IPS-20b (cell line): ENCODE data around the gene EMSY.

Experiments
- H3K27ac ChIP-seq: one replicate; pipeline ENCODE4 v1.5.1; 2013; ENCODE audit warnings: low read length
- H3K27me3 ChIP-seq: 2 replicates; pipeline ENCODE4 v1.6.1; 2013; ENCODE audit warnings: mild to moderate bottlenecking, low read length, inconsistent platforms; ENCODE audit not compliant: insufficient read depth
- H3K36me3 ChIP-seq: 2 replicates; pipeline ENCODE4 v1.6.1; 2013; ENCODE audit warnings: low read depth, mild to moderate bottlenecking, inconsistent platforms, low read length, moderate library complexity; ENCODE audit not compliant: insufficient read depth
- H3K4me1 ChIP-seq: 2 replicates; pipeline ENCODE4 v1.6.1; 2013; ENCODE audit warnings: mild to moderate bottlenecking, control low read depth, inconsistent platforms, low read length, moderate library complexity; ENCODE audit not compliant: insufficient read depth
- H3K4me3 ChIP-seq: 2 replicates; pipeline ENCODE4 v1.5.1; 2013; ENCODE audit warnings: mild to moderate bottlenecking, low read length, inconsistent platforms
- H3K9ac ChIP-seq: 2 replicates; pipeline ENCODE4 v1.6.1; 2013; ENCODE audit warnings: low read depth, mild to moderate bottlenecking, inconsistent platforms, low read length, moderate library complexity
- H3K9me3 ChIP-seq: 2 replicates; pipeline ENCODE4 v1.6.1; 2013; ENCODE audit warnings: mild to moderate bottlenecking, low read depth, low read length, inconsistent platforms; ENCODE audit not compliant: insufficient read depth

The EMSY gene

DNA sequence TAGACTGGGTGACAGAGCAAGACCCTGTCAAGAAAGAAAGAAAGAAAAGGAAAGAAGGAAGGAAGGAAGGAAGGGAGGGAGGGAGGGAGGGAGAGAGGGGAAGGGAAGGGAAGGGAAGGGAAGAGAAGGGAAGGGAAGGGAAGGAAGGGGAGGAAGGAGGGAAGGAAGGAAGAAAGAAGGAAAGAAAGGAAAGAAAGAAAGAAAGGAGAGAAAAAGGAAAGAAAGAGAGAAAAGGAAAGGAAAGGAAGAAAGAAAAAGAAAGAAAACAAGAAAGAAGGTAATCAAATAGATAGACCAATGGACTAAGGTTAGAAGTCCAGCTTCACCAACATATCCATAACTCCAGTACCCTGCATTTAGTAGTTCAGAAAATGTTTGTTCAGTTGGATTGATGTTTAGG lies 18.2 kb upstream of the EMSY start:
- Histone ChIP-seq H3K9me3 (no peaks in the 10 kb centered on the region), H3K4me1 (no peaks in the 10 kb centered on the region), H3K36me3 (no peaks in the 10 kb centered on the region), H3K27me3 (no peaks in the 10 kb centered on the region), H3K27ac (no peak overlapping the region), H3K4me3 (no peak overlapping the region), H3K9ac (no peak overlapping the region)

GRCh38 chr11:76436020-76436419 lies 8.8 kb upstream of the EMSY start:
- no peaks in the 10 kb centered on the region for H3K9me3 ChIP-seq
- no peaks in the 10 kb centered on the region for H3K27me3 ChIP-seq
- no peak overlapping the region for H3K4me3 ChIP-seq
- H3K36me3 ChIP-seq, result no peaks in the 10 kb centered on the region
- no peak overlapping the region for H3K27ac ChIP-seq
- H3K9ac ChIP-seq, result no peak overlapping the region
- H3K4me1 ChIP-seq, result no peaks in the 10 kb centered on the region

- peak overlapping the region; percentile 97 for H3K9ac ChIP-seq
- H3K4me1 ChIP-seq, result peaks cover 20% of the 10 kb centered on the region; the same call in 1 of the 2 replicates
- H3K27me3 ChIP-seq, result no peaks in the 10 kb centered on the region
- H3K9me3 ChIP-seq, result no peaks in the 10 kb centered on the region
- H3K4me3 ChIP-seq, result peak overlapping the region; percentile 87
- peak overlapping the region; percentile 68 for H3K27ac ChIP-seq
- peaks cover 25% of the 10 kb centered on the region for H3K36me3 ChIP-seq
Measured at GRCh38 chr11:76443268-76443980, 1.4 kb upstream of the EMSY start.

GRCh38 chr11:76444065-76444383 lies 794 bp upstream of the EMSY start:
- Histone ChIP-seq H3K4me3 (peak overlapping the region; percentile 87), H3K9me3 (no peaks in the 10 kb centered on the region), H3K4me1 (peaks cover 23% of the 10 kb centered on the region), H3K27ac (peak overlapping the region; percentile 68), H3K9ac (peak overlapping the region; percentile 97), H3K27me3 (no peaks in the 10 kb centered on the region), H3K36me3 (peaks cover 26% of the 10 kb centered on the region)

DNA sequence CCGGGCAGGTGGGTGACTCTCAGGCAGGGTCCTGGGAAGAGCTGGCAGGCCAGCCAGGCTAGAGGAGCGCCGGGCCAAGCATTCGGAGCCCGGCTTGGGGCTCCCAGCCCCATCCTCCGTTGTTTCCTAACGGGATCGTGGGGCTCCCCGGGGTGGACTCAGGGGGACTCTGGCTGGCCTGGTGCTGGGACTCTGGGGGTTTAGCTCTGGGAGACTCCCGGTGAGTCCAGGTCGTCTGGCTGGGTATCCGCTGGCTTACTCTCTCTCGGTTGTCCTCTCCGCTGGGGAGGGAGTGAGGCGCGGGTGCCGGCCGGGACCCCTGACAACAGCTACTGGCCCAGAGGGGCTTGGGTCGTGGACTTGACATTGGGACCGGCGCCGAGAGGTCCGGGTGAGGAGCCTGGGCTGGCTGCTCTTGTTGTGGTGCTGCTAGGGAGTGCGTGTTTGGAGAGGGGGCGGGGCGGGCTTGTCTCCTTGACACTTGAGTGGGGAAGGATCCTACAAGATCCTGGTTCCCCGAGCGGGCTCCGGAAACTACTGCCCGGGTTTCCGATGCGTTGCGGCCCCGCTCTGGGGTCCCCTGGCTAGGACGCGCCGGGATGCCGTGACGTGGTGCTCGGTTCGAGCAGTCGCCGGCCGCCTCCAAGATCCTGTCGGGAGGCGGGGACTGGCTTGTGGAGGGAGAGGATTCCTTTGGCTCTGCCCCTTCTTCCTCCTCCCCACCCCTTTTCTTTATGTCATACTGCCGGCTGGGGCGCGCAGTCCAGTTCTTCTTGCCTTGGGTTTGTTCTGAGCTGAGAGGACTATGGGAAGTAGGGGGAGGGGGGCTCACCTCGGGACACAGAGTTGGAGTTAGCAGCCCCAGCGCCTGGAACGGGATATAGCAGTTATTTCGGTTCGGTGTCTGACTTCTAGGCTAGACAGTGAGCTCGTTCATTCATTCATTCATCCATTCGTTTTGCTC lies 585 bp downstream of the EMSY start:
- Histone ChIP-seq H3K27ac (peak overlapping the region; percentile 68), H3K9ac (peak overlapping the region; percentile 97; the same call in 1 of the 2 replicates), H3K36me3 (peaks cover 40% of the 10 kb centered on the region), H3K27me3 (no peaks in the 10 kb centered on the region), H3K4me1 (peaks cover 31% of the 10 kb centered on the region), H3K9me3 (no peaks in the 10 kb centered on the region), H3K4me3 (peak overlapping the region; percentile 87)

DNA sequence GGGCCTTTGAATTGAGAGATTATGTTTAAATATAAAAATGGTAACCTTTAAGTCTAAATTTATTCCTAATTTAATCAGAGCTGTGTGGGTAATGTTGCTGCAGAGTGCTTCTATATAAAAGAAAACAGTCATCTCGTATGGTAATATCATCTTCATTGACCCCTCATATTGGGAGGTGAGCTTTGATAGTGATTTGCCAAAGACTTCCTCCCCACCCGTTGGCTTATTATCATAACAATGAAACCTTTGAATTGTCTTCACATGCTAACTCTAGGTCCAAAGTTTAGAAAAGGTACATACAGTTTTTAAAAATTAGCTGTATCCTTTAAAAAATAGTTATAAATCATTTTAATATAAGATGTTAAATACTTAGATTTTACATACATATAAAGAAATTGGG lies 3.7 kb downstream of the EMSY start:
- no peaks in the 10 kb centered on the region for H3K9me3 ChIP-seq
- peak overlapping the region; percentile 43; the same call in 1 of the 2 replicates for H3K4me3 ChIP-seq
- H3K36me3 ChIP-seq, result peaks cover 58% of the 10 kb centered on the region
- H3K9ac ChIP-seq, result peak overlapping the region; percentile 60; the same call in 1 of the 2 replicates
- peak overlapping the region; percentile 84 for H3K27ac ChIP-seq
- peaks cover 46% of the 10 kb centered on the region for H3K4me1 ChIP-seq
- H3K27me3 ChIP-seq, result no peaks in the 10 kb centered on the region

DNA sequence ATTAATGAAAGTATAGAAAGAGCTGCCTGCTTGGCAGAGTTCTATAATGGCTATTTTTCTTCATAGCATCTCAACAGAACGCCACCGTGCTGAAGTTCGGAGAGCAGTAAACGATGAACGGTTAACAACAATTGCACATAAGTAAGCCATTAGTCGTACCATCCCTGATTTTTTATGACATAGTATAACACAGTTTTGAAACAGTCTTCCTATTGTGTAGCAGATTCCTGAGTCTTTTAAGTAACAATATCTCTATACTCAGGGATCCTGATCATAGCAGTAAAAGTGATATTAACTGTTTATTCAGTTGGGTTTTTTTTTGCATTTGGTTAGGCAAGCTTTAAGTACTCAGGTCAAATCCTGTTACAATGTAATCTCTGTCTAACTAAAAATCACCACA lies 8.4 kb downstream of the EMSY start:
- H3K4me3 ChIP-seq, result no peak overlapping the region
- no peaks in the 10 kb centered on the region for H3K9me3 ChIP-seq
- peaks cover 61% of the 10 kb centered on the region for H3K36me3 ChIP-seq
- H3K27ac ChIP-seq, result peak overlapping the region; percentile 26
- H3K9ac ChIP-seq, result peak overlapping the region; percentile 29; the same call in 1 of the 2 replicates
- peaks cover 64% of the 10 kb centered on the region for H3K4me1 ChIP-seq
- no peaks in the 10 kb centered on the region for H3K27me3 ChIP-seq

DNA sequence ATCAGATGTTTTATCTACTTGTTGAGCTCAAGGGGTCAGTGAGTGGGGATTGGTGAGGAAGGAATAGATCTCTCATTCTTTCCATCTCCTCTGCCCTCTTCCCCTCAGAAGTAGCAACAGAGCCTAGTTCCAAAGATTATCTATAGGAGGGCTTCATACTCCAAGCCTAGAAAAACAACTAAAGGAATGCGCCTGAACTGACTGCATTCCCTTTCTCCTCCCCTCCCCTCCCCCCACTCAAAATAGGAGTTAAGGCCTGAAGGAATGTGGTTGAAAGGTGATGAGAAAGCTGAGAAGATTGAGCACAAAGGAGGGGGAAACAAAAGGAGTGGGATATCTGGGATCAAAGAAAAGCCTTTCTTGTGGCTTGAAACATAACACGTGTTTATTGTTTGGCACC lies 10.5 kb downstream of the EMSY start:
- peak overlapping the region; percentile 98 for H3K27ac ChIP-seq
- no peaks in the 10 kb centered on the region for H3K9me3 ChIP-seq
- H3K4me1 ChIP-seq, result peaks cover 60% of the 10 kb centered on the region
- peak overlapping the region; percentile 65 for H3K9ac ChIP-seq
- H3K27me3 ChIP-seq, result no peaks in the 10 kb centered on the region
- H3K4me3 ChIP-seq, result peak overlapping the region; percentile 52
- H3K36me3 ChIP-seq, result peaks cover 62% of the 10 kb centered on the region

DNA sequence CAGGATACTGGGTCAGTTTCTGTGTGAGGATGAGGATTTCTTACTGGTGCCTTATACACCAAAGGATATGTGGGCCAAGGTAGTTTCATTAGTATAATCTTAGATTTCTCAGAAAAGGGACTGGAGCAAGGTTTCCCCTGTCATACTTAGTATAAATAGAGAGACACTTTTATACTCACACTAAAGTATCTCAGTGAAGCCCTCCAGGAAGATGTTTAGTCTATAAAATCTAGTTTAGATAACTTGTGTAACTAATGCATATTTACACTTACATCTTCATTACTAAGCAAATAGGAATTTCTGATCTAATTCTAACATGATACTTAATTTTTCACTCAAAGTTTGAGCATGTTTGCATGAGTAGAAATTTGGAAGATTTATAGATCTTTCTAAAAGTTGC lies 11.1 kb downstream of the EMSY start:
- peak overlapping the region; percentile 20; the same call in 1 of the 2 replicates for H3K4me3 ChIP-seq
- peaks cover 60% of the 10 kb centered on the region for H3K4me1 ChIP-seq
- H3K9ac ChIP-seq, result peak overlapping the region; percentile 65; the same call in 1 of the 2 replicates
- H3K27me3 ChIP-seq, result no peaks in the 10 kb centered on the region
- H3K36me3 ChIP-seq, result peaks cover 56% of the 10 kb centered on the region
- no peaks in the 10 kb centered on the region for H3K9me3 ChIP-seq
- peak overlapping the region; percentile 98 for H3K27ac ChIP-seq

DNA sequence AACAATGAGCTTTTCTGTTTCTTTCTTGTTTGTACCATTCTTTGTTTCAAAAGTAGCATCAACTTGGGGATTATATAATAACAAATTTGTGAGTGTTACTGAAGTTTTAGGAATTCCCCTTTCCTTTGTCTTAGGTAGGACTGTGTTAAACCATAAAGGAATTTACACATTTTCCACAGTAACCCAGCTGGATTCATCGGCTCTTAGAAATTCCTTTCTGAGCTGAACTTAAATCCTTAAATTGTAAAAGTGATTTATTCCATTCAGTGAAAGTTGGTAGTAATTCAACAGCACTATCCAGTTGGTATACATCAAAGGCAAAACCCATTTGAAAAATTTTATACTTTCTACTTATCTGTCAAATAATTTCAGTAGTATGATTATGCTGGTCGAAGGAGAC lies 11.8 kb downstream of the EMSY start:
- Histone ChIP-seq H3K27me3 (no peaks in the 10 kb centered on the region), H3K4me3 (no peak overlapping the region; the same call in 1 of the 2 replicates), H3K36me3 (peaks cover 51% of the 10 kb centered on the region), H3K9ac (peak overlapping the region; percentile 65; the same call in 1 of the 2 replicates), H3K4me1 (peaks cover 60% of the 10 kb centered on the region), H3K9me3 (no peaks in the 10 kb centered on the region), H3K27ac (peak overlapping the region; percentile 98)

- H3K36me3 ChIP-seq, result peaks cover 42% of the 10 kb centered on the region
- H3K27me3 ChIP-seq, result no peaks in the 10 kb centered on the region
- no peak overlapping the region for H3K9ac ChIP-seq
- no peaks in the 10 kb centered on the region for H3K9me3 ChIP-seq
- peaks cover 40% of the 10 kb centered on the region for H3K4me1 ChIP-seq
- no peak overlapping the region for H3K4me3 ChIP-seq
- no peak overlapping the region for H3K27ac ChIP-seq
Measured at GRCh38 chr11:76459299-76459698, 14.5 kb downstream of the EMSY start.
